ENCODE data around the gene RHOH. TPM values are rescaled to one million over a fixed set of nuclear protein-coding genes. Genes with fewer than 3 reads are reported as not detected.
"Not testable (repeated sequence)": the region's sequence is repeated elsewhere in the genome, so short reads cannot be mapped to it uniquely, and the experiment has no call there.

Gene RHOH
- total RNA-seq, 1 experiment from 2014 or later = not detected

DNA sequence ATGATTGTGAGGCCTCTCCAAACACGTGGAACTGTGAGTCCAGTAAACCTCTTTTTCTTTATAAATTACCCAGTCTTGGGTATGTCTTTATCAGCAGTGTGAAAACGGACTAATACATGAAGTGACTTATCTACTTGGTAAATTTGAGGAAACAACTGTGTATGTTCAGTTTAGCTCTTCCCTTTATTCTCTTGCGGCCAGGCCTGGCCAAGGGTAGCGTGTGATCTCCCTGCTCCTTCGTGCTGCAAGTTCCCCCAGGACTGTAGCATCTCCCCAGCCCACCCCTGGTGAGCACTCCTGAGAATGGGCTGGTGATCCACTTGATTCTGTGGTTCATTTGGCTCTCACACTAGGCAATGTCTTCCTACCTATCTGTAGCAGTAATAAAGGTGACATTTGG is 85.1 kb downstream of the RHOH start:
- Mint-ChIP-seq H3K36me3 (ENCODE audit: insufficient read depth, unreplicated experiment) (no peaks in the 10 kb centered on the region), H3K27ac (ENCODE audit: low read depth, unreplicated experiment) (no peak overlapping the region), H3K4me1 (ENCODE audit: insufficient read depth, unreplicated experiment) (no peaks in the 10 kb centered on the region), H3K9me3 (ENCODE audit: unreplicated experiment) (no peaks in the 10 kb centered on the region), H3K27me3 (ENCODE audit: insufficient read depth, unreplicated experiment) (no peaks in the 10 kb centered on the region), H3K4me3 (ENCODE audit: unreplicated experiment) (no peak overlapping the region)
- ChIA-PET POLR2A (no interaction called here), CTCF (no interaction called here)
- intact Hi-C loops (cut with micrococcal nuclease) = no loop called here
- TF ChIP-seq, protein P1, sequence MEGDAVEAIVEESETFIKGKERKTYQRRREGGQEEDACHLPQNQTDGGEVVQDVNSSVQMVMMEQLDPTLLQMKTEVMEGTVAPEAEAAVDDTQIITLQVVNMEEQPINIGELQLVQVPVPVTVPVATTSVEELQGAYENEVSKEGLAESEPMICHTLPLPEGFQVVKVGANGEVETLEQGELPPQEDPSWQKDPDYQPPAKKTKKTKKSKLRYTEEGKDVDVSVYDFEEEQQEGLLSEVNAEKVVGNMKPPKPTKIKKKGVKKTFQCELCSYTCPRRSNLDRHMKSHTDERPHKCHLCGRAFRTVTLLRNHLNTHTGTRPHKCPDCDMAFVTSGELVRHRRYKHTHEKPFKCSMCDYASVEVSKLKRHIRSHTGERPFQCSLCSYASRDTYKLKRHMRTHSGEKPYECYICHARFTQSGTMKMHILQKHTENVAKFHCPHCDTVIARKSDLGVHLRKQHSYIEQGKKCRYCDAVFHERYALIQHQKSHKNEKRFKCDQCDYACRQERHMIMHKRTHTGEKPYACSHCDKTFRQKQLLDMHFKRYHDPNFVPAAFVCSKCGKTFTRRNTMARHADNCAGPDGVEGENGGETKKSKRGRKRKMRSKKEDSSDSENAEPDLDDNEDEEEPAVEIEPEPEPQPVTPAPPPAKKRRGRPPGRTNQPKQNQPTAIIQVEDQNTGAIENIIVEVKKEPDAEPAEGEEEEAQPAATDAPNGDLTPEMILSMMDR (IDR thresholded peaks at IDR 0.05; ENCODE audit: unreplicated experiment) = no peak
- no peak for DNase-seq (ENCODE audit: unreplicated experiment)
- BruUV-seq (replicated peaks) = no TSS peak

DNA sequence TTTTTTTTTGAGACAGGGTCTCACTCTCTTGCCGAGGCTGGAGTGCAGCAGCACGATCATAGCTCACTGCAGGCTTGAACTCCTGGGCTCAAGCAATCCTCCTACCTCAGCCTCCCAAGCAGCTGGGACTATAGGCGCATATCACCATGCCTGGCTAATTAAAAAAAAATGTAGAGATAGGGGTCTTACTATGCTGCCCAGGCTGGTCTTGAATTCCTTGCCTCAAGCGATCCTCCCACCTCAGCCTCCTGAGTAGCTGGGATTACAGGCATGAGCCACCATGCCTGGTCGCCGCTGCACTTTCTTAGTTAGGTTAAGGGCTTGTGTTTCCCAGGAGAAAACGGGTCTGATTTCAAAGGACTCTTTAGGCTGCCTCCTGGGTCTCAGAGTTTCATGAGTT is 86.0 kb downstream of the RHOH start:
- not testable (repeated sequence) for H3K27me3 Mint-ChIP-seq (ENCODE audit: insufficient read depth, unreplicated experiment); H3K4me1 Mint-ChIP-seq (ENCODE audit: insufficient read depth, unreplicated experiment); H3K27ac Mint-ChIP-seq (ENCODE audit: low read depth, unreplicated experiment)

DNA sequence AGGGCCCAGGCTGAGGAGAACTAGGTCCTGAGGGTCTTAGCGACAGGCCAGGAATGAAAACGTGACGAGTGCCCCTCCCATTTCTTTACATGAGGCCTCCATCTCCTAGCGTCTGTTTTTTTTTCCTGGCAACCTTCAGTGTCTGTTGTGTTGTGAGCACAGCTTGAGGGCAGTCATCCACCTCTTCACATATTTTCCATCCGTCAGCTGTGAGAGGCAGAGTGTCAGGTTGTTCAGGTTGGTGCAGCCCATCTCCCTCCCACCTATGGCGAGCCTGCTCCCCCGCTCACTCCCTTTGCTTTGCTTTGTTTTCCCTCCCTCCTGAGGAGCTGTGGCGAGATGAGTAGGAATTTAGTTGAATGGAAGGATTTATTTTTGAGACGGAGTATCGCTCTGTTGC is 86.6 kb downstream of the RHOH start:
- Mint-ChIP-seq H3K27ac (ENCODE audit: low read depth, unreplicated experiment) (no peak overlapping the region), H3K9me3 (ENCODE audit: unreplicated experiment) (no peaks in the 10 kb centered on the region), H3K36me3 (ENCODE audit: insufficient read depth, unreplicated experiment) (no peaks in the 10 kb centered on the region), H3K27me3 (ENCODE audit: insufficient read depth, unreplicated experiment) (no peaks in the 10 kb centered on the region), H3K4me3 (ENCODE audit: unreplicated experiment) (no peak overlapping the region), H3K4me1 (ENCODE audit: insufficient read depth, unreplicated experiment) (no peaks in the 10 kb centered on the region)
- ChIA-PET POLR2A (interaction anchor here (0.6 to 1.4 kb wide), 2 partner anchors 9 to 27 kb away, joined by 3 to 4 read pairs; no protein-coding TSS in a partner anchor), CTCF (interaction anchor here (0.7 to 1.7 kb wide), 2 partner anchors 9 to 61 kb away, joined by 3 to 6 read pairs; no protein-coding TSS in a partner anchor)
- DNase-seq (ENCODE audit: unreplicated experiment) = no peak
- BruUV-seq (replicated peaks) = no TSS peak
- TF ChIP-seq, protein P1 (IDR thresholded peaks at IDR 0.05; ENCODE audit: unreplicated experiment) = no peak
- intact Hi-C loops (cut with micrococcal nuclease) = no loop called here

More for the DNA sequence above, 86.0 kb downstream of the RHOH start:
- H3K36me3 Mint-ChIP-seq (ENCODE audit: insufficient read depth, unreplicated experiment); intact Hi-C loops (cut with micrococcal nuclease); BruUV-seq (replicated peaks); CTCF ChIA-PET; DNase-seq (ENCODE audit: unreplicated experiment); H3K9me3 Mint-ChIP-seq (ENCODE audit: unreplicated experiment); H3K4me3 Mint-ChIP-seq (ENCODE audit: unreplicated experiment): not testable (repeated sequence)
- POLR2A ChIA-PET = interaction anchor here (1.4 kb wide), 1 partner anchor 27 kb away, joined by 4 read pairs; no protein-coding TSS in a partner anchor

GRCh38 chr4:40283968-40284367 is 87.1 kb downstream of the RHOH start:
- H3K36me3 Mint-ChIP-seq (ENCODE audit: insufficient read depth, unreplicated experiment) = no peaks in the 10 kb centered on the region
- H3K4me1 Mint-ChIP-seq (ENCODE audit: insufficient read depth, unreplicated experiment) = no peaks in the 10 kb centered on the region
- ChIA-PET CTCF (interaction anchor here (0.7 to 1.7 kb wide), 3 partner anchors 10 to 337 kb away, joined by 3 to 6 read pairs (median 3); no protein-coding TSS in a partner anchor), POLR2A (interaction anchor here (1.4 kb wide), 1 partner anchor 28 kb away, joined by 4 read pairs; no protein-coding TSS in a partner anchor)
- H3K4me3 Mint-ChIP-seq (ENCODE audit: unreplicated experiment) = no peak overlapping the region
- no TSS peak for BruUV-seq (replicated peaks)
- TF ChIP-seq, protein P1 (IDR thresholded peaks at IDR 0.05; ENCODE audit: unreplicated experiment) = no peak
- peak; percentile 72 for DNase-seq (ENCODE audit: unreplicated experiment)
- H3K27me3 Mint-ChIP-seq (ENCODE audit: insufficient read depth, unreplicated experiment) = no peaks in the 10 kb centered on the region
- intact Hi-C loops (cut with micrococcal nuclease) = no loop called here
- H3K9me3 Mint-ChIP-seq (ENCODE audit: unreplicated experiment) = no peaks in the 10 kb centered on the region
- H3K27ac Mint-ChIP-seq (ENCODE audit: low read depth, unreplicated experiment) = no peak overlapping the region

GRCh38 chr4:40285692-40286091 is 88.9 kb downstream of the RHOH start:
- ChIA-PET CTCF (no interaction called here), POLR2A (no interaction called here)
- TF ChIP-seq, protein P1 (IDR thresholded peaks at IDR 0.05; ENCODE audit: unreplicated experiment) = no peak
- Mint-ChIP-seq H3K9me3 (ENCODE audit: unreplicated experiment) (no peaks in the 10 kb centered on the region), H3K4me3 (ENCODE audit: unreplicated experiment) (no peak overlapping the region), H3K4me1 (ENCODE audit: insufficient read depth, unreplicated experiment) (peaks cover 12% of the 10 kb centered on the region), H3K27ac (ENCODE audit: low read depth, unreplicated experiment) (no peak overlapping the region), H3K36me3 (ENCODE audit: insufficient read depth, unreplicated experiment) (no peaks in the 10 kb centered on the region), H3K27me3 (ENCODE audit: insufficient read depth, unreplicated experiment) (no peaks in the 10 kb centered on the region)
- no peak for DNase-seq (ENCODE audit: unreplicated experiment)
- intact Hi-C loops (cut with micrococcal nuclease) = no loop called here
- no TSS peak for BruUV-seq (replicated peaks)

Measured in MCF 10A (cell line).